GM12878 (cell line): ENCODE measurements around the gene EXOC4. TPM values are rescaled to one million over a fixed set of nuclear protein-coding genes. Genes with fewer than 3 reads are reported as not detected.

Experiments
- ATAC-seq: fragments of 200-7000 bp; cut with Tn5 transposase; 3 replicates; pipeline ENCODE4 v1.9.1; 2020; ENCODE audit warnings: mild to moderate bottlenecking, moderate library complexity
- BruUV-seq: library from RNA; stranded (reverse); fragments of 400-500 nt; replicated peaks from 2 replicates; lab custom pipeline; 2021; lab: Mats Ljungman, UMichigan
- CTCF ChIA-PET: fragments of 300-600 bp; sonication (Branson Sonifier 250); formaldehyde crosslinking; extraction: SDS; loops from one replicate; lab custom pipeline; 2021; ENCODE audit warnings: inconsistent platforms; lab: Yijun Ruan, JAX
- POLR2A ChIA-PET: fragments of 350-600 bp; formaldehyde crosslinking; extraction: SDS; loops from one replicate; lab custom pipeline; 2021; ENCODE audit warnings: inconsistent platforms; lab: Charles Lee
- RAD21 ChIA-PET: fragments of 300-600 bp; sonication (Branson Sonifier 250); formaldehyde crosslinking; loops from one replicate; lab custom pipeline; 2023; ENCODE audit warnings: antibody characterized with exemption; ENCODE audit not compliant: unreplicated experiment; lab: Charles Lee
- SMC1A ChIA-PET: fragments of 300-600 bp; sonication (Branson Sonifier 250); formaldehyde crosslinking; loops from one replicate; lab custom pipeline; 2023; ENCODE audit not compliant: unreplicated experiment, uncharacterized antibody; lab: Charles Lee
- DNase-seq: peaks from one replicate; pipeline ENCODE4 v3.0.0-alpha.2; 2011; ENCODE audit warnings: low read depth, low spot score
- FAIRE-seq: peaks from 3 replicates; lab custom pipeline; 2011; peaks lifted over from hg19 to GRCh38; lab: Jason Lieb, UNC
- H2AFZ ChIP-seq: 2 replicates; pipeline ENCODE4 v1.6.0; 2011; ENCODE audit warnings: low read depth, low read length, control low read depth; ENCODE audit not compliant: control insufficient read depth
- H3K27ac ChIP-seq: 2 replicates; pipeline ENCODE4 v1.5.1; 2011; ENCODE audit warnings: control low read depth; ENCODE audit not compliant: control insufficient read depth, insufficient read depth
- H3K27me3 ChIP-seq, 2 experiments: replicated peaks in 1 of 2; 2 replicates each; pipeline versions ENCODE4 v1.6.0 to v1.6.1; 2011; ENCODE audit warnings: low read length in 1 of 2; ENCODE audit not compliant: control insufficient read depth in 2 of 2, insufficient read depth in 2 of 2
- H3K36me3 ChIP-seq, 2 experiments: 2 replicates each; pipeline ENCODE4 v1.5.1; 2011; ENCODE audit warnings: low read length in 1 of 2; ENCODE audit not compliant: control insufficient read depth in 2 of 2, insufficient read depth in 2 of 2
- H3K4me1 ChIP-seq: 2 replicates; pipeline ENCODE4 v1.6.1; 2011; ENCODE audit warnings: mild to moderate bottlenecking, low read length, moderate library complexity, mixed read lengths; ENCODE audit not compliant: control insufficient read depth, insufficient read depth
- H3K4me2 ChIP-seq: 2 replicates; pipeline ENCODE4 v1.6.0; 2011; ENCODE audit warnings: control low read depth; ENCODE audit not compliant: control insufficient read depth, insufficient read depth
- H3K4me3 ChIP-seq: fragments of 200-600 bp; sonication (generic); 2 replicates; pipeline ENCODE4 v1.5.1; 2016
- H3K79me2 ChIP-seq: 2 replicates; pipeline ENCODE4 v1.6.0; 2011; ENCODE audit warnings: low read length; ENCODE audit not compliant: control insufficient read depth, insufficient read depth
- H3K9ac ChIP-seq: 2 replicates; pipeline ENCODE4 v1.8.0; 2011; ENCODE audit warnings: low read length, control low read depth, mixed read lengths; ENCODE audit not compliant: control insufficient read depth, insufficient read depth
- H3K9me3 ChIP-seq: replicated peaks from 3 replicates; pipeline ENCODE4 v1.5.1; 2011; ENCODE audit warnings: mild to moderate bottlenecking, low read length; ENCODE audit not compliant: control insufficient read depth, insufficient read depth
- H4K20me1 ChIP-seq: 2 replicates; pipeline ENCODE4 v1.6.0; 2011; ENCODE audit not compliant: control insufficient read depth, insufficient read depth
- BCL11A ChIP-seq: IDR thresholded peaks from 2 replicates; pipeline ENCODE4 v1.6.1; 2011; ENCODE audit warnings: low read depth, low read length
- CHD1 ChIP-seq: IDR thresholded peaks from 2 replicates; pipeline ENCODE4 v1.6.1; 2012; ENCODE audit warnings: low read depth, low read length, improper control_type of control experiment
- POLR2A ChIP-seq: IDR thresholded peaks from 2 replicates; pipeline ENCODE4 v1.6.1; 2011; ENCODE audit warnings: low read depth, mild to moderate bottlenecking, low read length
- SMARCA5 ChIP-seq: fragments of 450-650 bp; IDR thresholded peaks from 2 replicates; pipeline ENCODE4 v1.6.1; 2017; ENCODE audit warnings: mild to moderate bottlenecking
- SP1 ChIP-seq: IDR thresholded peaks from one replicate; pipeline ENCODE4 v1.6.1; 2011; ENCODE audit warnings: low read depth, low read length
- SPI1 ChIP-seq: IDR thresholded peaks from 2 replicates; pipeline ENCODE4 v1.6.1; 2011; ENCODE audit warnings: low read depth, mild to moderate bottlenecking, low read length, moderate library complexity, borderline replicate concordance; ENCODE audit not compliant: insufficient read depth
- ZNF274 ChIP-seq: IDR thresholded peaks from one replicate; pipeline ENCODE4 v1.8.0; 2011; ENCODE audit not compliant: insufficient read length, insufficient read depth
- WGBS: methylation state at CpG from one replicate; pipeline ENCODE4 v1.1.6; 2016; ENCODE audit warnings: low lambda C conversion rate; ENCODE audit not compliant: insufficient replicate concordance, insufficient coverage; ENCODE audit errors: missing lambda C conversion rate; 5-methylcytosine and 5-hydroxymethylcytosine counted together
- in situ Hi-C: fragments of 300-500 bp; cut with MboI; formaldehyde crosslinking; loops from 9 replicates; pipeline ENCODE4 v1.14.3; 2018; ENCODE audit warnings: mixed read lengths
- intact Hi-C: fragments of 100-400 bp; cut with micrococcal nuclease; formaldehyde crosslinking; loops from one replicate; pipeline ENCODE4 v1.14.2; 2022; ENCODE audit not compliant: unreplicated experiment
- polyA plus RNA-seq, 11 experiments: library from polyadenylated mRNA; depleted of rRNA in 4 of 11; unstranded in 6 of 11; stranded (reverse) in 5 of 11; fragments of >200 nt; fragmentation: Nextera tagmentation in 4 of 11; fragmentation: Illumina TruSeq in 1 of 11; extraction: Ambion mirVana in 4 of 11; extraction: Trizol in 1 of 11; gene quantifications; 1 replicate in 1 of 11; 2 replicates in 10 of 11; pipeline versions ENCODE4 v1.2.1 to v1.2.3, GENCODE V29; 2011 to 2016; ENCODE audit warnings: inconsistent platforms in 2 of 11, missing spikeins in 2 of 11, low read depth in 1 of 11
- total RNA-seq, 4 experiments: library from RNA; depleted of rRNA in 3 of 4; stranded (reverse); fragments of >200 nt in 3 of 4; fragmentation: Illumina TruSeq in 1 of 4; extraction: Trizol in 1 of 4; gene quantifications; 2 replicates each; pipeline versions ENCODE4 v1.2.1 to v1.2.3, GENCODE V29; 2013 to 2021
- TF ChIP-seq, protein P1 (sequence below): fragments of 450-650 bp; IDR thresholded peaks from 2 replicates; pipeline ENCODE4 v1.6.1; 2014; ENCODE audit warnings: mild to moderate bottlenecking
- TF ChIP-seq, protein P2 (sequence below): fragments of 450-650 bp; conservative IDR thresholded peaks from 2 replicates; pipeline ENCODE4 v1.6.1; 2017; ENCODE audit warnings: mild to moderate bottlenecking, moderate library complexity
- TF ChIP-seq, protein P3 (sequence below): IDR thresholded peaks from 2 replicates; pipeline ENCODE4 v1.6.1; 2012; ENCODE audit warnings: low read depth, low read length, improper control_type of control experiment

EXOC4 gene
- total and polyA plus RNA-seq, 10 of the 15 experiments (the other 5 are each of a cell fraction or from before 2014, with no cell fraction given): 13.2 to 44.5 (median 29.6) TPM

DNA sequence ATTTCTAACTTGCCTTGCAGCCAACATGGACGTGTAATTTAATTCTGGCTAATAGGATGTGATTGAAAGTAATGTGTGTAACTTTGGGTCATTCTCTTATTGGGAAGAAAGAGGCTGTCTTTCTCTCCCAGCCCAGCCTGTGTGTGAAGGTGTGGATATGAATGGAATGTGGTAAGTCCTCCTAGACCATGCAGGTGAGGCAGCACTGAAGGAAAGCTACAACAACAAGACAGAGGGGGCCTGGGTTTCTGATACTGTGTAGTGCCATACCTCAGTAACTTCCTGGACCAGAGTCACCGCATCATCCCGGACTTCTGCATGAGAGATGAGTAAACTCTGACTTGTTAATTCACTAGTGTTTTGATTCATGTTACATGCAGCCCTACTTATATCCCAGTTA is 237.0 kb downstream of the EXOC4 start:
- CTCF ChIA-PET: no interaction called here
- no peak overlapping the region for H3K4me3 ChIP-seq

DNA sequence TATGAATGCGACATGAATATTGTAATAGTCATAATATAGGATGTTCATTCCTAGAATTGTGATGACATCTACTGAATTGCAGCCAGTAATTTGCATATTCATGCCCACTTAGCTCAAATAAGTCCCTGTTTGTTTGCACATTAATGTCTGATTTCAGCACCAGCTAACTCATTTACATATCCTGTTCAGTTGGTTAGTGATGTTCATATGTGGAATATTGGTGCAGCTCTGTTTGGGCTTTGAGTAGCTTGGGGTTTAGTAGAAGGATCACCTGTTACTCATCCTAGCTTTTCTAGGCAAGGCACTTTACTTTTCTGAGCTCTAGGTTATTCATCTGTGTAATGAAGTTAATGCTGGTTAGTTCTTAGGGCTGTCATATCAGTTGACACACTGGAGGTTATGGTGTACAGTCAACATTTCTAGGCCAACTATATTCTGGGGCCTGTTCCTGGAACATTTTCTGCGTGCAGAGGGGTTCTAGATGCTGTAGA is 238.4 kb downstream of the EXOC4 start:
- no peak overlapping the region for H3K4me2 ChIP-seq
- H3K4me1 ChIP-seq: no peaks in the 10 kb centered on the region
- no TSS peak for BruUV-seq
- no peaks in the 10 kb centered on the region for H4K20me1 ChIP-seq
- ChIA-PET RAD21 (no interaction called here), POLR2A (no interaction called here), CTCF (interaction anchor here (1.4 kb wide), 1 partner anchor 11 kb away, joined by 4 read pairs; no protein-coding TSS in a partner anchor), SMC1A (interaction anchor here (1.0 to 1.2 kb wide), 2 partner anchors 10 to 14 kb away, joined by 3 to 5 read pairs; no protein-coding TSS in a partner anchor)
- WGBS: 47% methylated on average over 2 of the region's 2 CpGs
- H2AFZ ChIP-seq: no peak overlapping the region
- H3K27ac ChIP-seq: no peak overlapping the region
- DNase-seq (no peak), FAIRE-seq (peak; percentile 52), ATAC-seq (no peak)
- H3K36me3 ChIP-seq: peaks cover 0 to 3% of the 10 kb centered on the region in 2 experiments; a peak in 1 of 4 replicates
- TF ChIP-seq, protein P1, sequence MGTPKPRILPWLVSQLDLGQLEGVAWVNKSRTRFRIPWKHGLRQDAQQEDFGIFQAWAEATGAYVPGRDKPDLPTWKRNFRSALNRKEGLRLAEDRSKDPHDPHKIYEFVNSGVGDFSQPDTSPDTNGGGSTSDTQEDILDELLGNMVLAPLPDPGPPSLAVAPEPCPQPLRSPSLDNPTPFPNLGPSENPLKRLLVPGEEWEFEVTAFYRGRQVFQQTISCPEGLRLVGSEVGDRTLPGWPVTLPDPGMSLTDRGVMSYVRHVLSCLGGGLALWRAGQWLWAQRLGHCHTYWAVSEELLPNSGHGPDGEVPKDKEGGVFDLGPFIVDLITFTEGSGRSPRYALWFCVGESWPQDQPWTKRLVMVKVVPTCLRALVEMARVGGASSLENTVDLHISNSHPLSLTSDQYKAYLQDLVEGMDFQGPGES: no peak
- no peak for TF ChIP-seq SPI1
- no peak for TF ChIP-seq ZNF274
- TF ChIP-seq, protein P2, sequence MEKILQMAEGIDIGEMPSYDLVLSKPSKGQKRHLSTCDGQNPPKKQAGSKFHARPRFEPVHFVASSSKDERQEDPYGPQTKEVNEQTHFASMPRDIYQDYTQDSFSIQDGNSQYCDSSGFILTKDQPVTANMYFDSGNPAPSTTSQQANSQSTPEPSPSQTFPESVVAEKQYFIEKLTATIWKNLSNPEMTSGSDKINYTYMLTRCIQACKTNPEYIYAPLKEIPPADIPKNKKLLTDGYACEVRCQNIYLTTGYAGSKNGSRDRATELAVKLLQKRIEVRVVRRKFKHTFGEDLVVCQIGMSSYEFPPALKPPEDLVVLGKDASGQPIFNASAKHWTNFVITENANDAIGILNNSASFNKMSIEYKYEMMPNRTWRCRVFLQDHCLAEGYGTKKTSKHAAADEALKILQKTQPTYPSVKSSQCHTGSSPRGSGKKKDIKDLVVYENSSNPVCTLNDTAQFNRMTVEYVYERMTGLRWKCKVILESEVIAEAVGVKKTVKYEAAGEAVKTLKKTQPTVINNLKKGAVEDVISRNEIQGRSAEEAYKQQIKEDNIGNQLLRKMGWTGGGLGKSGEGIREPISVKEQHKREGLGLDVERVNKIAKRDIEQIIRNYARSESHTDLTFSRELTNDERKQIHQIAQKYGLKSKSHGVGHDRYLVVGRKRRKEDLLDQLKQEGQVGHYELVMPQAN: no peak
- TF ChIP-seq SP1: no peak
- in situ Hi-C loops: no loop called here
- no peaks in the 10 kb centered on the region for H3K27me3 ChIP-seq
- H3K9me3 ChIP-seq: no peaks in the 10 kb centered on the region
- H3K9ac ChIP-seq: no peak overlapping the region
- no peaks in the 10 kb centered on the region for H3K79me2 ChIP-seq
- no peak overlapping the region for H3K4me3 ChIP-seq
- intact Hi-C loops: no loop called here

More for the DNA sequence above, 237.0 kb downstream of the EXOC4 start:
- 37% methylated on average over 3 of the region's 3 CpGs for WGBS
- ATAC-seq (no peak), FAIRE-seq (no peak), DNase-seq (no peak)
- H3K4me2 ChIP-seq: no peak overlapping the region
- no peaks in the 10 kb centered on the region for H3K79me2 ChIP-seq
- H3K4me1 ChIP-seq: no peaks in the 10 kb centered on the region
- no TSS peak for BruUV-seq
- in situ Hi-C loops: no loop called here
- H4K20me1 ChIP-seq: no peaks in the 10 kb centered on the region
- SMC1A ChIA-PET: interaction anchor here (1.0 kb wide), 1 partner anchor 12 kb away, joined by 4 read pairs; no protein-coding TSS in a partner anchor
- H3K27me3 ChIP-seq: no peaks in the 10 kb centered on the region
- no peak overlapping the region for H3K9ac ChIP-seq
- H3K36me3 ChIP-seq: peaks cover 0 to 3% of the 10 kb centered on the region in 2 experiments; a peak in 1 of 4 replicates
- RAD21 ChIA-PET: no interaction called here
- TF ChIP-seq POLR2A (no peak), SMARCA5 (no peak), BCL11A (no peak), CHD1 (no peak)
- TF ChIP-seq, protein P3, sequence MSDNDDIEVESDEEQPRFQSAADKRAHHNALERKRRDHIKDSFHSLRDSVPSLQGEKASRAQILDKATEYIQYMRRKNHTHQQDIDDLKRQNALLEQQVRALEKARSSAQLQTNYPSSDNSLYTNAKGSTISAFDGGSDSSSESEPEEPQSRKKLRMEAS: no peak
- H3K27ac ChIP-seq: no peak overlapping the region
- no peak overlapping the region for H2AFZ ChIP-seq
- H3K9me3 ChIP-seq: no peaks in the 10 kb centered on the region
- POLR2A ChIA-PET: interaction anchor here (0.6 kb wide), 1 partner anchor 87 kb away, joined by 4 read pairs; no protein-coding TSS in a partner anchor
- intact Hi-C loops: loop anchor here (10.0 kb wide), 1 partner anchor 365 kb away; no protein-coding TSS in a partner anchor
